Natural killer cell (primary cell): ENCODE measurements around the gene CCL21. TPM values are rescaled to one million over a fixed set of nuclear protein-coding genes. Genes with fewer than 3 reads are reported as not detected.

Source experiments
- ATAC-seq, 3 donors: fragments of 150-1000 bp in 2 of 3; fragments of 200-7000 bp in 1 of 3; cut with Tn5 transposase; 1 replicate in 1 of 3; 2 replicates in 2 of 3; pipeline ENCODE4 v1.10.0; 2021; ENCODE audit warnings: mild to moderate bottlenecking in 2 of 3, moderate library complexity in 2 of 3
- DNase-seq, 2 donors: peaks; one replicate each; pipeline versions ENCODE4 v3.0.0 to v3.0.0-alpha.2; 2013 to 2021; ENCODE audit warnings: mixed read lengths in 1 of 2
- H3K27ac ChIP-seq: one replicate; pipeline ENCODE4 v1.5.1; 2013; ENCODE audit warnings: mild to moderate bottlenecking, low read length
- H3K27me3 ChIP-seq: one replicate; pipeline ENCODE4 v1.6.1; 2013; ENCODE audit warnings: low read length; ENCODE audit not compliant: control insufficient read depth, insufficient read depth
- H3K36me3 ChIP-seq: one replicate; pipeline ENCODE4 v1.6.1; 2013; ENCODE audit warnings: low read length; ENCODE audit not compliant: control insufficient read depth, insufficient read depth
- H3K4me1 ChIP-seq: one replicate; pipeline ENCODE4 v1.6.1; 2013; ENCODE audit warnings: low read length; ENCODE audit not compliant: control insufficient read depth, insufficient read depth
- H3K4me3 ChIP-seq: one replicate; pipeline ENCODE4 v1.5.1; 2013; ENCODE audit warnings: low read length
- H3K9me3 ChIP-seq: one replicate; pipeline ENCODE4 v1.6.1; 2013; ENCODE audit warnings: low read length; ENCODE audit not compliant: control insufficient read depth, insufficient read depth
- H3K27ac Mint-ChIP-seq, 2 donors: one replicate each; pipeline ENCODE4 v1.8.0; 2022; ENCODE audit warnings: mild to moderate bottlenecking in 2 of 2, mixed read lengths in 2 of 2, moderate library complexity in 1 of 2
- H3K27me3 Mint-ChIP-seq, 2 donors: one replicate each; pipeline ENCODE4 v1.8.0; 2022; ENCODE audit warnings: low read depth in 2 of 2, mixed read lengths in 2 of 2
- H3K36me3 Mint-ChIP-seq: one replicate; pipeline ENCODE4 v1.8.0; 2022; ENCODE audit warnings: mixed read lengths
- H3K4me1 Mint-ChIP-seq, 2 donors: one replicate each; pipeline ENCODE4 v1.8.0; 2022; ENCODE audit warnings: mixed read lengths in 2 of 2
- H3K4me3 Mint-ChIP-seq: one replicate; pipeline ENCODE4 v1.8.0; 2022; ENCODE audit warnings: mild to moderate bottlenecking, moderate library complexity, mixed read lengths
- H3K9me3 Mint-ChIP-seq, 2 donors: one replicate each; pipeline ENCODE4 v1.8.0; 2022; ENCODE audit warnings: mixed read lengths in 2 of 2
- CTCF ChIP-seq: fragments of 200-600 bp; IDR thresholded peaks from one replicate; pipeline ENCODE4 v1.8.0; 2022; ENCODE audit warnings: antibody characterized with exemption
- WGBS: methylation state at CpG from one replicate; pipeline ENCODE4 v1.1.7; 2013; ENCODE audit warnings: missing lambda C conversion rate; ENCODE audit not compliant: insufficient coverage; 5-methylcytosine and 5-hydroxymethylcytosine counted together
- intact Hi-C: fragments of 100-400 bp; cut with micrococcal nuclease; formaldehyde crosslinking; loops from one replicate; pipeline ENCODE4 v1.14.2; 2022
- total RNA-seq, 4 donors: library from RNA; stranded (reverse); fragments of 120-200 nt in 1 of 4; gene quantifications; one replicate each; pipeline versions ENCODE4 v1.2.3 to v1.2.4, GENCODE V29; 2013 to 2022

CCL21 gene
- total RNA-seq, 3 donors from 2014 or later (not counting 1 experiment from before 2014, with no cell fraction given) = not detected

- Mint-ChIP-seq H3K4me3 (no peak overlapping the region), H3K9me3 (no peaks in the 10 kb centered on the region), H3K4me1 (no peaks in the 10 kb centered on the region), H3K27me3 (peaks cover 22 to 38% of the 10 kb centered on the region in 2 donors), H3K36me3 (no peaks in the 10 kb centered on the region), H3K27ac (no peak overlapping the region)
- 75% methylated on average over 4 of the region's 4 CpGs for WGBS
- Histone ChIP-seq H3K9me3 (no peaks in the 10 kb centered on the region), H3K36me3 (no peaks in the 10 kb centered on the region), H3K27ac (no peak overlapping the region), H3K4me1 (no peaks in the 10 kb centered on the region), H3K4me3 (no peak overlapping the region), H3K27me3 (no peaks in the 10 kb centered on the region)
- TF ChIP-seq CTCF = no peak
- intact Hi-C loops = no loop called here
- ATAC-seq (no peak), DNase-seq (no peak)
Observed at GRCh38 chr9:34716711-34717110, 6.8 kb upstream of the CCL21 start.

DNA sequence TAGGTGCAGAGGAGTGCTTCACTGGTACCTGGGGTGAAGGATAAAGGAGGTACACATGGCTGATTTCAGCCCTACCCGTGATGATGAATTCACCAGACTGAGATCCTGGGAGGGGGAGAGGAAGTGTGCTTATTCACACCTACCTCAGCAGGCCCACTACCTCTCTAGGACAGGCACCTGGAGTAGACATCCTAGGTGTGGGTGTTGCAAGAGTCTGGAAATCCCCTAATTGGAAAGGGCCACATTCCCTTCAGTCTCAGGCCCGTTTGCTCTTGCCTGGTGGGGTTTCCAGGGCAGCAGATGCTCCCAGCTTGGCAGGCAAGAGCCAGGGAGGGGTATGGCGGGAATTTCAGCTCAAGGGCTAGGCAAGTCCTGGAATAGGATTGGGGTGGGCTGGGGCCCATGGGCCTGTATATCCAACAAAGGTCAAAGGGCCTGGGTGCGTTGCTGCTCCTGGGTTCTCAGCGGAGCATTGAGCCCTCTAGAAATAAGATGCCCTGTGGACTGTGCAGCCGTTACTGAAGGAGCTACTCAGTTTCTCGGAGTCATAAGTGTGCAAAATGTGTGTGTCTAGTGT, 5.8 kb upstream of the CCL21 start:
- 84% methylated on average over 7 of the region's 7 CpGs for WGBS
- H3K9me3 ChIP-seq = no peaks in the 10 kb centered on the region
- H3K4me1 ChIP-seq = no peaks in the 10 kb centered on the region
- peaks cover 18 to 30% of the 10 kb centered on the region in 2 donors for H3K27me3 Mint-ChIP-seq
- H3K4me3 Mint-ChIP-seq = no peak overlapping the region
- no peak overlapping the region for H3K4me3 ChIP-seq
- H3K4me1 Mint-ChIP-seq = no peaks in the 10 kb centered on the region
- no peaks in the 10 kb centered on the region for H3K27me3 ChIP-seq
- no peaks in the 10 kb centered on the region for H3K36me3 ChIP-seq
- no peak overlapping the region for H3K27ac Mint-ChIP-seq
- no peaks in the 10 kb centered on the region for H3K9me3 Mint-ChIP-seq
- H3K27ac ChIP-seq = no peak overlapping the region
- intact Hi-C loops = no loop called here
- no peak for ATAC-seq
- no peak for TF ChIP-seq CTCF
- no peak for DNase-seq
- no peaks in the 10 kb centered on the region for H3K36me3 Mint-ChIP-seq

DNA sequence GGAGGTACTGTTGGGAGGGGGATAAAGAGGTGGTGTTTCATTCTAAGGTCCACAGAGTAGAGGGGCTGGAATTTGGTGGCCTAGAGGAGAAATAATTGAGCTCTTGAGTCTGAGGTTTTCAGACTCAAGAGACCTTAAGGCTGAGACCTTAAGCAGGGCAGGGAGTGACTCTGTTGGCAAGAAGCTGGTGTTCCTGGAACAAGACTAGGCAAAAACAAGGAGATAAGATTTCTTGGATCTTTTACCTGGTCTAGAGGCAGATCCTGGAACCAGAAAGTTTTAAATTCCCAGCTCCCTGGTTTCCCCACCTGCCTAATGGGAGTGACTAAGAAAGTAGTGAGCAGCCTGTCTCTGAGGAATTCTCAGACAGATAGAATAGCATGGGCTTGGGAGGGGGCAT, 4.1 kb upstream of the CCL21 start:
- Histone ChIP-seq H3K27me3 (no peaks in the 10 kb centered on the region), H3K9me3 (no peaks in the 10 kb centered on the region), H3K27ac (no peak overlapping the region), H3K36me3 (no peaks in the 10 kb centered on the region), H3K4me3 (no peak overlapping the region), H3K4me1 (no peaks in the 10 kb centered on the region)
- H3K9me3 Mint-ChIP-seq = no peaks in the 10 kb centered on the region
- intact Hi-C loops = no loop called here
- peaks cover 17 to 27% of the 10 kb centered on the region in 2 donors for H3K27me3 Mint-ChIP-seq
- no peaks in the 10 kb centered on the region for H3K4me1 Mint-ChIP-seq
- no peak for TF ChIP-seq CTCF
- H3K4me3 Mint-ChIP-seq = no peak overlapping the region
- no peak for DNase-seq
- ATAC-seq = no peak
- no peaks in the 10 kb centered on the region for H3K36me3 Mint-ChIP-seq
- no peak overlapping the region for H3K27ac Mint-ChIP-seq

DNA sequence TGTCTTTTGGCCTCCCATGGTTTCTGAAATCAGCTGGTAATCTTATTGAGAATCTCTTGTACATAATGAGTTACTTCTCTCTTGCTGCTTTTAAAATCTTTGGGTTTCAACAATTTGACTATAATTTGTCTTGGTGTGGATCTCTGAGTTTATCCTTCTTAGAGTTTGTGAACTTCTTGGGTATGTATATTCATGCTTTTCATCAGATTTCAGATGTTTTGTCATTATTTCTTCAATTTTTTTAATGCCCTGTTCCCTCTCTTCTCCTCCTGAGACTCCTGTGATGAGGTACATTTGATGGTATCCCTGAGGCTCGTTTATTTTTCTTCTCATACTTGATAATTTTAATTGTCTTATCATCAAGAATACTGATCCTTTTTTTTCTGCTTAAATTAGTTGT, 2.2 kb upstream of the CCL21 start:
- DNase-seq = no peak
- Histone ChIP-seq H3K4me1 (no peaks in the 10 kb centered on the region), H3K27me3 (no peaks in the 10 kb centered on the region), H3K36me3 (no peaks in the 10 kb centered on the region), H3K27ac (no peak overlapping the region), H3K9me3 (no peaks in the 10 kb centered on the region), H3K4me3 (no peak overlapping the region)
- H3K4me1 Mint-ChIP-seq = no peaks in the 10 kb centered on the region
- intact Hi-C loops = no loop called here
- no peak for TF ChIP-seq CTCF
- no peak overlapping the region for H3K4me3 Mint-ChIP-seq
- no peaks in the 10 kb centered on the region for H3K9me3 Mint-ChIP-seq
- no peak for ATAC-seq
- H3K27me3 Mint-ChIP-seq = peaks cover 14 to 27% of the 10 kb centered on the region in 2 donors
- no peaks in the 10 kb centered on the region for H3K36me3 Mint-ChIP-seq
- no CpG with 5 or more reads among the region's 1 CpG for WGBS
- no peak overlapping the region for H3K27ac Mint-ChIP-seq
